Esophagus squamous epithelium (tissue), 5 donors: ENCODE data around the gene CFAP44. TPM values are rescaled to one million over a fixed set of nuclear protein-coding genes. Genes with fewer than 3 reads are reported as not detected.

Source experiments
- DNase-seq: peaks from one replicate; lab custom pipeline; 2025; lab: John Stamatoyannopoulos, UW
- H3K27ac ChIP-seq, 4 donors: fragments of 200-600 bp; sonication (generic); one replicate each; pipeline ENCODE4 v1.5.1; 2016 to 2019; ENCODE audit warnings: mild to moderate bottlenecking in 1 of 4
- H3K27me3 ChIP-seq, 4 donors: fragments of 200-600 bp; sonication (generic); 1 replicate in 3 of 4; 2 replicates in 1 of 4; pipeline versions ENCODE4 v1.5.1 to v1.6.0; 2017 to 2021; ENCODE audit warnings: antibody characterized with exemption in 1 of 4
- H3K36me3 ChIP-seq, 3 donors: fragments of 200-600 bp; sonication (generic); one replicate each; pipeline ENCODE4 v1.5.1; 2016 to 2019
- H3K4me1 ChIP-seq, 3 donors: fragments of 200-600 bp; sonication (generic); one replicate each; pipeline ENCODE4 v1.5.1; 2017 to 2019
- H3K4me3 ChIP-seq, 4 donors: fragments of 200-600 bp; sonication (generic); 1 replicate in 3 of 4; 2 replicates in 1 of 4; pipeline ENCODE4 v1.5.1; 2016 to 2019; ENCODE audit warnings: mild to moderate bottlenecking in 2 of 4, moderate library complexity in 1 of 4
- H3K9me3 ChIP-seq, 3 donors: fragments of 200-600 bp; sonication (generic); one replicate each; pipeline ENCODE4 v1.5.1; 2016 to 2019
- CTCF ChIP-seq, 6 experiments: fragments of 450-650 bp in 4 of 6; fragments of 200-600 bp in 2 of 6; sonication (generic) in 2 of 6; IDR thresholded peaks; one replicate each; pipeline ENCODE4 v1.5.1; 2016 to 2019; ENCODE audit warnings: antibody characterized with exemption in 6 of 6, mild to moderate bottlenecking in 4 of 6, moderate library complexity in 4 of 6
- POLR2A ChIP-seq, 4 donors: fragments of 450-650 bp; IDR thresholded peaks; one replicate each; pipeline ENCODE4 v1.6.1; 2017; ENCODE audit warnings: antibody characterized with exemption in 4 of 4, mild to moderate bottlenecking in 4 of 4, moderate library complexity in 3 of 4
- WGBS, 2 donors: methylation state at CpG; one replicate each; pipeline ENCODE4 v1.1.5; 2018; 5-methylcytosine and 5-hydroxymethylcytosine counted together
- intact Hi-C: fragments of 100-400 bp; cut with DNase I; formaldehyde crosslinking; loops from one replicate; pipeline ENCODE4 v1.15.0; 2022
- small RNA-seq, 4 donors: library from RNA; depleted of rRNA; stranded (forward); fragments of <200 nt; gene quantifications; one replicate each; pipeline ENCODE3, GENCODE V24; 2016
- total RNA-seq, 4 donors: library from RNA; depleted of rRNA; stranded (reverse); fragments of >200 nt; gene quantifications; one replicate each; pipeline ENCODE4 v1.1.0, GENCODE V29; 2016
- donor health status: DM: yes; HTN: yes; CAD: no.

The CFAP44 gene
- total RNA-seq, 4 donors from 2014 or later, result 1.3 to 8.6 (median 2.8) TPM

GRCh38 chr3:113423699-113424098 is 17.6 kb downstream of the CFAP44 start:
- Histone ChIP-seq H3K27ac (no peak overlapping the region), H3K4me1 (no peaks in the 10 kb centered on the region), H3K4me3 (no peak overlapping the region), H3K9me3 (no peaks in the 10 kb centered on the region), H3K36me3 (peaks cover 0 to 52% (median 9%) of the 10 kb centered on the region in 3 donors), H3K27me3 (no peaks in the 10 kb centered on the region)
- WGBS, 2 donors, result 47 to 82% methylated on average over 4 of the region's 4 CpGs
- no peak for TF ChIP-seq CTCF (IDR thresholded peaks at IDR 0.05)
- no peak for TF ChIP-seq POLR2A (IDR thresholded peaks at IDR 0.05)
- DNase-seq, result no peak
- intact Hi-C loops, result no loop called here

GRCh38 chr3:113421082-113421481 is 20.2 kb downstream of the CFAP44 start:
- intact Hi-C loops, result no loop called here
- no peak overlapping the region for H3K4me3 ChIP-seq
- no peak for DNase-seq
- whole genome bisulfite sequencing, 2 donors, result 81 to 90% methylated on average over 3 of the region's 3 CpGs
- H3K4me1 ChIP-seq, result no peaks in the 10 kb centered on the region
- TF ChIP-seq CTCF (IDR thresholded peaks at IDR 0.05) (no peak), POLR2A (IDR thresholded peaks at IDR 0.05) (no peak)
- no peak overlapping the region for H3K27ac ChIP-seq
- no peaks in the 10 kb centered on the region for H3K27me3 ChIP-seq
- H3K36me3 ChIP-seq, result peaks cover 0 to 39% (median 8%) of the 10 kb centered on the region in 3 donors
- H3K9me3 ChIP-seq, result no peaks in the 10 kb centered on the region

GRCh38 chr3:113409676-113410075 is 31.6 kb downstream of the CFAP44 start:
- TF ChIP-seq POLR2A (IDR thresholded peaks at IDR 0.05) (no peak), CTCF (IDR thresholded peaks at IDR 0.05) (no peak)
- no peak for DNase-seq
- peaks cover 0 to 12% (median 10%) of the 10 kb centered on the region in 3 donors for H3K9me3 ChIP-seq
- no peak overlapping the region for H3K4me3 ChIP-seq
- intact Hi-C loops, result no loop called here
- H3K27me3 ChIP-seq, result no peaks in the 10 kb centered on the region
- 81 to 94% methylated on average over 4 to 5 of the region's 5 CpGs for WGBS, 2 donors
- H3K27ac ChIP-seq, result no peak overlapping the region
- no peaks in the 10 kb centered on the region for H3K4me1 ChIP-seq
- H3K36me3 ChIP-seq, result no peaks in the 10 kb centered on the region

GRCh38 chr3:113405180-113405579 is 36.1 kb downstream of the CFAP44 start:
- no peak for DNase-seq
- no peak overlapping the region for H3K4me3 ChIP-seq
- WGBS, 2 donors, result 59 to 70% methylated on average over 1 of the region's 1 CpG
- H3K9me3 ChIP-seq, result no peaks in the 10 kb centered on the region
- H3K27me3 ChIP-seq, result no peaks in the 10 kb centered on the region
- H3K4me1 ChIP-seq, result no peaks in the 10 kb centered on the region
- H3K27ac ChIP-seq, result no peak overlapping the region
- peaks cover 0 to 38% (median 0%) of the 10 kb centered on the region in 3 donors for H3K36me3 ChIP-seq
- intact Hi-C loops, result no loop called here
- TF ChIP-seq CTCF (IDR thresholded peaks at IDR 0.05) (no peak), POLR2A (IDR thresholded peaks at IDR 0.05) (no peak)

- intact Hi-C loops, result no loop called here
- no peak for DNase-seq
- no peaks in the 10 kb centered on the region for H3K27me3 ChIP-seq
- H3K4me3 ChIP-seq, result no peak overlapping the region
- no peaks in the 10 kb centered on the region for H3K4me1 ChIP-seq
- TF ChIP-seq CTCF (IDR thresholded peaks at IDR 0.05) (no peak), POLR2A (IDR thresholded peaks at IDR 0.05) (no peak)
- H3K9me3 ChIP-seq, result no peaks in the 10 kb centered on the region
- H3K36me3 ChIP-seq, result peaks cover 0 to 43% (median 0%) of the 10 kb centered on the region in 3 donors
- WGBS, 2 donors, result 100% methylated on average over 1 of the region's 1 CpG
- H3K27ac ChIP-seq, result no peak overlapping the region
These were observed 36.7 kb downstream of the CFAP44 start for GRCh38 chr3:113404637-113405036.

Small RNAs within 50 kb of the gene (small RNA-seq; reads per million reads assigned to genes)
- gene MIR8076, result 0 reads per million in 4 donors

Other genes starting within 250 kb of the CFAP44 start
- gene BOC, start 229.9 kb downstream of the CFAP44 start, total RNA-seq, result 10 to 100 TPM; 13.7 to 75.7 (median 24.1) TPM
- gene SPICE1, start 73.7 kb upstream of the CFAP44 start, total RNA-seq, result 10 to 100 TPM in 1 of 4 donors, 1 to 10 TPM in 3; 3.1 to 14.5 (median 7.6) TPM
- 1 to 10 TPM; 3.8 to 4.4 (median 4.3) TPM for gene SIDT1, start 91.1 kb upstream of the CFAP44 start, total RNA-seq